NT2/D1 (cell line): Measurements from ENCODE around the gene SFTPA2.

Source experiments
- YY1 ChIP-seq: IDR thresholded peaks from 2 replicates; pipeline ENCODE4 v1.6.1; 2011; ENCODE audit not compliant: insufficient read length, insufficient read depth
- ZNF274 ChIP-seq: IDR thresholded peaks from 2 replicates; pipeline ENCODE4 v1.6.1; 2011; ENCODE audit warnings: mild to moderate bottlenecking, low read depth, low read length

DNA sequence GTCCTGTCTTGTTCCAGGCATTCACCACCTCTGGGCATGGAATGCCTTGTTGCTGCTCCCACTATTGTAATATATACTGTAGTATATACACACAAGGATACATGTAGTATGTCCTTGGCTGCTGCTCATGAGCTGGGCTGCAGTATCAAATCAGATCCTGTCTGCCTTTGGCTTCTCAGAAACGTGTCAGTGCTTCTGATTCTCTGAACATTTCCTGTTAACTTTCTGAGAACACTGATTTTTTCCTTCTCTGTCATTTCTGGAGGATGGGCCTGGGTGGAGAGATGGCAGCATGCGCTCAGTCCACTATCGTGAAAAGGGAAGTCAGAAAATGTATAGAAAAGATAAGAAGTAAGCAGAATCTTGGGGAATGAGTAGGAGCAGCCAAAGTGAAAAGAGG is 12.2 kb downstream of the SFTPA2 start:
- TF ChIP-seq YY1 (no peak), ZNF274 (no peak)
